ENCODE results near the gene PPP5C.
"Not testable (repeated sequence)": the region's sequence is repeated elsewhere in the genome, so short reads cannot be mapped to it uniquely, and the experiment has no call there.

GRCh38 chr19:46435689-46436088 is 88.8 kb downstream of the PPP5C start:
- not testable (repeated sequence) for TF ChIP-seq EZH2 (IDR thresholded peaks at IDR 0.05; ENCODE audit: insufficient read depth, low read length); CTCF (IDR thresholded peaks at IDR 0.05; ENCODE audit: insufficient read depth, low read depth, low read length)
